NCI-H345 treated with DMSO at 0.1 percent for 48 hours (cell line): ENCODE results near the gene DGAT2L6.
"Not testable (repeated sequence)": the region's sequence is repeated elsewhere in the genome, so short reads cannot be mapped to it uniquely, and the experiment has no call there.

Experiments
- DNase-seq: peaks from one replicate; lab custom pipeline; 2025; ENCODE audit not compliant: unreplicated experiment; lab: John Stamatoyannopoulos, UW

Gene DGAT2L6

DNA sequence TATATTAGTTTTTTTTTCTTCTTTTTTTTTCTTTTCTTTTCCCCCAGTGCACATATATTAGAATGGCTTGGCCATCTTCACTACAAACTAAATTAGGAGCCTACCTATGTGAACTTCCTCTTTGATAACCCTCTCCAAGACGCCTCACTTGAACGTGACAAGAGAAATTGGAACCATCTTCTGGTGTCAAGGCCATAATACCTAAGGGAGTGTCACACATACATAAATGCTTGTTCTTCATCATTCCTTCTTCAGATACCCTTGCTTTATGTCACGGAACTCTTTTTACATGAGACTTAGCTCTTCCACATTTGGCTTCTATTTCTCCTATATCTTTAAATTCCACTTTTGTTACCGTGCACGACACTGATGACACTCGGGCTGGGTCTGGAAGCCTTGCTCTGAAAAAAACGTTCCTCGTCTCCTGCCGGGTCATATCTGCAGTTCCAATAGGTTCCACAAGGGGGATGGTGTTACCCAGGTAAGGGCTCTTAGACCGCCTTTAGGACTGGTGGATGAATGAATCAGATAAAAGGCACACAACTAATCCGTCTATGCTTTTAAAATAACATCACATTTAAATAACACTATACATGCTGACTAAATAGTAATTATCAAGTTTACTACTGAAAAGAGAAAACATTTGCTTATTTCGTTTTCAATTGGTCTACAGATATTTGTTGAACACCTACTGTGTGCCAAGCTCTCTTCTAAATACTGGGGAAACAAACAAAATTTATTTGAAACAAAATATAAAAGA is 19.9 kb downstream of the DGAT2L6 start:
- DNase-seq: peak; percentile 28

DNA sequence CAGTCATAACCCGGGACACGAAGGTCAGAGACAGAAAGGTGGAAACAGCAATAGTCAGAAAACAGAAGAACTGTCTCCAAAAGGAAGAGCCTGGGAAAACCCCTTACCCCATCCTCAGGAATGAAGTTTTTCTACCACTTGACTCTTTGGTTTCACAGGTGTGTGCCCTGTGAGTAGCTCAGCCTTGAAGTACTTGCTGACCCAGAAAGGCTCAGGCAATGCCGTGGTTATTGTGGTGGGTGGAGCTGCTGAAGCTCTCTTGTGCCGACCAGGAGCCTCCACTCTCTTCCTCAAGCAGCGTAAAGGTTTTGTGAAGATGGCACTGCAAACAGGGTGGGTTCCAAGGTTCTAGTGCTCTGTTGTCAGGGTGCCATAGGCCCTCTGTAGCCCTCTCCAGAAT is 24.4 kb downstream of the DGAT2L6 start:
- no peak for DNase-seq

DNA sequence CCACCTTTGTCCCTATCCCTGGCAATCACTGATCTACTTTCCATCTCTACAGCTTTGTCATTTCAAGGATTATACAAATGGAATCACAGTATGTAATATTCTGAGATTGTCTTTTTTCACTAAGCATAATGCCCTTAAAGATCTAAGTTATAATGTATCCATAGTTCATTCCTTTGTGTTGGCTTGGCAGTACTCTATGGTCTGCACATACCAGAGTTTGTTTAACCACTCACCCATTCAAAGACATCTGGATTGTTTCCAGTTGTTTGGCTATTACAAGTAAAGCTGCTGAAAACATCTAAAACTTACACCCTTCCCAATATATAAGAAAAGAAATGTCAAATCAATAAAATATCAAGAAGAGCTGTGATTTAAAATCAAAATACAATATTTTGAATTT is 31.2 kb downstream of the DGAT2L6 start:
- DNase-seq: peak; percentile 46

DNA sequence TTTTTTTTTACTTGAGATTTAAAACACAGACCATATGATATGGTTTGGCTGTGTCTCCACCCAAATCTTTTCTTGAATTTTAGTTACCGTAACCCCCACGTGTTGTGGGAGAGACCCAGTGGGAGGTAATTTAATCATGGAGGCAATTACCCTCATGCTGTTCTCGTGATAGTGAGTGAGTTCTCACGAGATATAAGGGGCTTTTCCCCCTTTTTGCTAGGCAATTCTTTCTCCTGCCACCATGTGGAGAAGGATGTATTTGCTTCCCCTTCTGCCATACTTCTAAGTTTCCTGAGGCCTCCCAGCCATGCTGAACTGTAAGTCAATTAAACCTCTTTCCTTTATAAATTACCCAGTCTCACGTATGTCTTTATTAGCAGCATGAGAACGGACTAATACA is 32.3 kb downstream of the DGAT2L6 start:
- not testable (repeated sequence) for DNase-seq

DNA sequence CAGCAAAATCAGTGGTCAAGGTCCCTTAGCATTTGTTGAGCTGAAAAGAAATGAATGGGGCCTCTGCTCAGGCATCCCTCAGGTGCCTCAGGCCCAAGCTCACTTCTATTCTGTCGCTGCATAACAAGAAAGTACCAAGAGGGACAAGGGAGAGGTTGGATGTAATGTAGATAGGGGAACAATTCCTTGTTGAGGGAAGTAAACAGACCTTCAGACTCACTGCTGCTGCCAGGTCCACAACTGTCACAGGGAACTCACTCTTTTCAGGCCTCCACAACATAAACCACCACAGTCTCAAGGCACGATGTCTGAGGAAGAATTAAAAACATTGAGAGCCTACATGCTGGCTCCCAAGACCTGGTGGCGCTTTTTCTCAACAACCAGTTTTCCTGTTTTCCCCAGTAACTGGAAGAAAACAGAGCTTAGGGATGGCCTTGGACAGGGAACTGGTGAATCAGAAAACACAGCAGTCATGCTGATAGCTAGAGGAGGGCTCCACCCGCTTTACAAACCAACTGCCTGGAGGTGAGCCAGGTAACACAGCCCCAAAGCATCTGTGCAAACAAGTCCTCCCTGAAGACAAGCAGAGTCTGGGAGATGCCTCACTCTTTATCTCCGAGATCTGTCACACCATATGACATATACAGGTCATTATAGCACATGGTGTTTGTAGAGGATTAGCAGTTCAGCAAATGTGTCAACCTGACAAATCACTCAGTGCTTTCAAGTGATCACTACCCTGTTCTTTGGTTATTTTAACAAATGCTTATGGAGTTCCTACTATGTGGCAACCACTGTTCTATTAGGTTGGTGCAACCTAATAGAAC is 42.9 kb downstream of the DGAT2L6 start:
- DNase-seq: peak; percentile 95

DNA sequence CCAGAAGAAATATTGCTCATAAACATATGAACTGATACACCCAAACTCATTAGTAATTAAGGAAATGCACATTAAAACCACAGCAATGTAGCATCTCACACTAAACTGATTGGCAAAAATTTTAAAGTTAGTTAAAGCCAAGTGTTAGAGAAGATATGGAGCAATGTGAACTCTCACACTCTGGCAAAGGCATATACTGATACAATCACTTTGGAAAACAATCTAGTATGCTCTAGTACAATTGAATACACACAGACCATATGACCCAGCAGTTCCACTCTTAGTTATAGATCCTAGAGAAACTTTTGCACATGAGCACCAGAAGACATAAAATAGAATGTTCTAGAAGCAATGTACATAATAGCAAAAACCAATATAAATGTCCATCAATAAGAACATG is 48.8 kb downstream of the DGAT2L6 start:
- no peak for DNase-seq

DNA sequence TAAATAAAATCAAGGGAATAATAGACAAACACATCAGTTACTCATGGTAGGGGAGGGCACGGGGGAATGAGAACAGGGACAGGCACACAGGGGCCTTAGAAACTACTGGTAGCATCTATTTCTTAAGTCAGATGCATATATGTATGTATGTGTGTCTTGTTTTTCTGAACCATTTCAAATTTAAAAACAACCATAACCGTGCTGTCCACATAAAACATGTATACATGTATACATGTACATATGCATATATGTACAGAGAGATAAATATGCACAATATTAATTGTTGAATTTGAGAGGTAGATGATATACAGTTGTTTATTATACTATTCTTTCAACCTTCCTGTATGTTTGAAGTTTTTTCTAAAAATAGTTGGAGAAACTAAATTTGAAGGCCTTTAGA is 49.4 kb downstream of the DGAT2L6 start:
- DNase-seq: no peak

DNA sequence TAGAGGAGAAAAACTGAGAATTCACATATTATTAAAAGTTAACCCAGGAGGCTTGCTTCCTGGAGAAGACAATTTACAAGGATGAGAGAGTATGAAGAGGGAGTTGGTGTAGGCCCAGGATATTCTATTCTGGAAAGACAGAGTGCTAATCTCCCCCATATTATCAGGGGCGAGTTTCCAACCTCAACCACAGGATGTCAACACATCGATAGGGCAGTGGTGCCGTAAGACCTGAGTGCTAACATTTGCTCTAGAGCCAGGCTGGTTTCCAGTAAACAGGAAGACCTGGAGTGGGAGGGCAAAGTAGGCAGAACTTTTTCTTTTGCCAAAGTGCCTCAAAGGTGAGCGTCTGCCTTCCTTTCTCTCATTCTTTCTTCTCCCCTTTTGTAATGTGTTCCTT is 54.4 kb downstream of the DGAT2L6 start:
- DNase-seq: no peak

DNA sequence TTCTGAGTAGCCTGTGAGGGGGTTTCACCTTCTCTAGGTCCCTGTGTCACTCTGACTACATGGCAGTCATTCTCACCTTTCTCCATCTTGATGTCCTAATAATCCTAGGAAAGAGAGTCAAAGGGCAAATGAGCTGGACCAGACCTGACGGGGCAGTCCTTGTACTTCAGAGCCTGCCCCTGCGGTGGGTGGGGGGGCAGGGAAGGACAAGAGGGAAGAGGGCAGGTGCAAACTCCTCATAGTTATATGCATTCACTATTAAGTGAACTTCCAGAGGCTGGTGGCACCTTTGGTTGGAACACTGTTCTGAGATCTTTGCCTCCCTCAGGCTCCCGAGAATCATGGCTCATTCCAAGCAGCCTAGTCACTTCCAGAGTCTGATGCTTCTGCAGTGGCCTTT is 57.1 kb downstream of the DGAT2L6 start, which contains the start of gene AWAT1:
AWAT1 (plus strand) TSS at position 301 of the 400 bp plus-strand sequence; CDS start at position 342, 41 bp downstream.
- no peak for DNase-seq

DNA sequence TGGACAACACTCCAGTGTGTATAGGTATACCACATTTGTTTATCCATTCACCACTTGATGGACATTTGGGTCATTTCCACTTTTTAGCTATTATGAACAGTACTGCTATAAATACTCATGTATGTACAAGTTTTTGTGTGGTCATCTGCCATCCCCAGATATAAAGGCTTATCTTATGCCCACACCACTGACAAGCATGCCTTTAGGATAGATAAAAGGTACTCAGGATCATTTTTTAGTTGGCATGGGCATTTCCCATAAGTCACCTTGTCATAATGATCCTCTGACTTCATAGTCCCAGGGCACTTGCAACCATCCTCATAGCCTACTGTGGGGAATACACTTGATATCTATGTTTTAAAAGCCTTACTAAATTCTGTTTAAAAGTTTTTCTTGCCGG is 63.5 kb downstream of the DGAT2L6 start:
- no peak for DNase-seq

DNA sequence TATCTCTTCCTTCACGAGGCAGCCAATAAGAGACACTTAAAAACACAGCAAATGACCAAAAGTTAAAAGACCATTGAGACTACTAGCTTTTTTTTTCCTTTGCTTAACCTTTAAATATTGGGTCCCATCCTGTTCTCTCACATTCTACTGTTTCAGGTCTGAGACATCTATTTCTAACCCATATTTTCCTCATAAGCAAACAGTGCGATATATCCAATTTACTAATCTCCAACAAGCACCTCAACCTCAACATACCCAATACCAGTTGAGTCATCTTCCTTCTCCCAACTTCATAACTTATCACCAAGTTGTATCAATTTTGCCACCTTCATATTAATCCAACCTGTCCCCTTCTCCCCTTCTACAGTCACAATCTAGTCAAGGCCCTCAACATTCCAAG is 64.2 kb downstream of the DGAT2L6 start:
- no peak for DNase-seq

DNA sequence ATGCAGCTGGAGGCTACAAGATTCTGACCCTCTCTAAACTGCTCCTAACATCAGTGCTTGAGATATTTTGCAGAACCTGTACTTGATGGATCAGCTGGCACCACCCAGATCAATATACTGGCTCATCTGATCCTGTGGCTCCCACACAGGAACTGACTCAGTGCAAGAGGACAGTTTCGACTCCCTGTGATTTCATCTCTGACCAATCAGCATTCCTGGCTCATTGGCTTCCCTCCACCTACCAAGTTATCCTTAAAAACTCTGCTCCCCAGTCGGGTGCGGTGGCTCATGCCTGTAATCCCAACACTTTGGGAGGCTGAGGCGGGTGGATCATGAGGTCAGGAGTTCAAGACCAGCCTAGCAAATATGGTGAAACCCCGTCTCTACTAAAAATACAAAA is 66.3 kb downstream of the DGAT2L6 start:
- not testable (repeated sequence) for DNase-seq

DNA sequence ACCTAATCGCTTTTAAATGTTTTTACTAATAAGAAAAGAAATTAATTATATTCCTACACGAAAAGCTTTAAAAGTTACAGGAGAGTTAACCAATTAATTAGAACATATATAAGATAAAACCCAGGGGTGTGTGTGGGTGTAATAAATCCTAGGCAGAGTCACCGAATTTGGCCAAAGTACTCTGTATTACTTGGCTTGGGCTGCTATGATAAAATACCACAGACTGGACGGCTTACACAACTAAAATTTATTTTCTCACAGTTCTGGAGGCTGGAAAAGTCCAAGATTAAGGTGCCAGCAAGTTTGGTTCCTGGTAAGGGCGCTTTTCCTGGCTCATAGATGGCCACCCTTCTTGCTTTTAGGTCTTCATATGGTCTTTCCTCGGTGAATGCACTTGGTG is 67.6 kb downstream of the DGAT2L6 start:
- DNase-seq: no peak

DNA sequence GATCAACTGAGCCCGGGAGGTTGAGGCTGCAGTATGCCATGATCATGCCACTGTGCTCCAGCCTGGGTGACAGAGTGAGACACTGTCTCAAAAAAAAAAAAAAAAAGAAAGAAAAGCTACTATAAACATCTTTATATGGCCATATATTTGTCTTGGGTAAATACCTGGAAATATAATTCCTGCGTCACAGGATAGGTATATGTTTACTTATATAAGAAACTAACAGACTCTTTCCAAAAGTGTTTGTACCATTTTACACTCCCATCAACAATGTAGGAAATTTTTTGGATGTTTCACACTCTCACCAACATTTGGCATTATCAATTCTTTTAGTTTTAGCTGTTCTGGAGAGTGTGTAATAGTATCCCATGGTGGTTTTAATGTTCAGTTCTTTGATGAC is 70.0 kb downstream of the DGAT2L6 start:
- no peak for DNase-seq

DNA sequence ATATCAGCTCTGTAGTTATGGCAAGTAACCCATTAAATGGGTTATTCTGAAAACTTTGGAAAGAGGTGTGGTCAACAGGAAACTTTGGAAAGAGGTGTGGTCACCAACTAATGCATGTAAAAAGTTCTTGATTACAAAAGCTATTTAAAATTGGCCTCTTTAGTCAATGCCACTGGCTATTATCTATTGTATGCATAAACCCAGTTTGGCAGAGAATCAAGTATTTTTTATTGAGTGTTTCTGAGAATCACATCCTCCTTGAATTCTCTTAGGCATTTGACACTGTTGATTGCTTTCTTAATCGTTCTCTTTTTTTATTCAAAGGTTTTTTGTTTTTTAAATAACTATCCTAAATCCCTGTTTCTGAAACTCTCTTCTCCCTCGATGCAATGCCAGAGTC is 75.2 kb downstream of the DGAT2L6 start:
- no peak for DNase-seq

DNA sequence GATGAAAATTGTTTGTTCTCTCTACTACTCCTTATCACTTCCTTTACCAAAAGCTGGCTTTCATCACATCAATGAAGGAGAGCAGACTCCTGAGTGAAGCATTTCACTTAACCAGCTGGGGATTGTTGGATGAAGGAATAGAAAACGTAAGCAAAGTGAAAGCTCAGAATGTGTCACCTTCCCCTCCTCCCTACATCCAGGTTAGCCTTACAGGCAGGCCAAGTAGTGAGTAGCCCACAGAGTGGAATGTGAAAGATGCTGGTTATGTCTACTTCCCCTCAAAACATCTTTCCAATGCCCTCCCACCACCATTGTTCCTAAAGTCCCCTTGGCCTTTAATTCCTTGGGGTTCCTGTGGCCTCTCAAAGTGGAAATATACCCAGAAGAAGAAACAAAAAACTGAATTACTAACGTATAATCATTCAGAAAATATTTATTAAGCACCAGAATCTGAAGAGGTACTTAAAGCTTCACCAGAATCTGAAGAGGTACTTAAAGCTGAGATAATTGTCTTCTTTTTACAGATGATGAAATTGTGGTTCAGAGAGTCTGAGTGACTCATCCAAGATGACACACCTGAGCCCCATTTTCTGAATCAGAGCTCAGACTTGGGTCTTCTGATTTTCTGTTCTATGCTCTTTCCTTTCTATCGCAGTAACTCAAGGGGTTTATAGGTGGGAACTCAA is 76.2 kb downstream of the DGAT2L6 start:
- no peak for DNase-seq

DNA sequence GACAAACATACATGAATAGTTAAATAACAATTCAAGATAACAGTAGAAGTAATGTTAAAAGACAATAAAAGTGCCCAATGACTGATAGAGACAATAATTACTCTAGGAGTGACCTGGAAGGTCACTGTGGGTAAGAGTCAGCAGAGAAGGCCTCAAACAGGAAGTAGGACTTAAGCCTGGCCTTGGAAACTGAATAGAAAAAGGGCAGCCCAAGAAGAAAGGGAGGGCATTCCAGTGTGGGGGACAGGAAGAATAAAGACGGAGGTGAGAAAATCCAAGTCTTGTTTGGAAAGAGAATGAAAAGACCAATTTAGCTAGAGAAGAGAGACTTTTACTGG is 76.7 kb downstream of the DGAT2L6 start:
- DNase-seq: no peak

DNA sequence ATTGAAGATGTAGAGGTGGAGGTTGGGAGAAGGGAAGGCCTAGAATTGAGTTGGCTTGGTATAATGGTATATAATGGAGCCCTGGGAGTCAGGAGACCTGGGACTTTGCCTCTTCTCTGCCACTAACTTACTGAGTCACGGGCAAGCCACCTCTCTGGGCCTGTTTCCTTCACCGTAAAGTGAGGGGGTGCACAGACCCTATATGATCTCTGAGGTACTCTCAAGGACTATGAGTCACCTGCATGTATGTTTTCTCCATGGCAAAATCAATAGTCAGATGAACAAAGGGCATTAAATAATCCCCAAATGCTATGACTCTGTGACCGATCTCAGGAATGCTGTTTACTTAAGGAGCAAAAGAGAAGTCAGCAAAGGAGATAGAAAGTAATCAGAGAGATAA is 77.6 kb downstream of the DGAT2L6 start:
- no peak for DNase-seq
